HL-60 (cell line): ENCODE data around the gene GGA1.
A peak's percentile ranks its signal among the peaks of the same experiment; 100 is the strongest.

Experiments
- DNase-seq, 2 experiments: peaks; one replicate each; pipeline ENCODE4 v3.0.0-alpha.2; 2010 to 2020; ENCODE audit warnings: low read depth in 1 of 2, low spot score in 1 of 2
- H3K27ac ChIP-seq: fragments of 250-450 bp; sonication (Bioruptor Pico); replicated peaks from 2 replicates; pipeline ENCODE4 v1.5.1; 2020; ENCODE audit warnings: mild to moderate bottlenecking, moderate library complexity
- H3K27me3 ChIP-seq: fragments of 250-450 bp; sonication (Bioruptor Pico); 2 replicates; pipeline ENCODE4 v1.5.1; 2021; ENCODE audit warnings: mild to moderate bottlenecking, moderate library complexity; ENCODE audit not compliant: insufficient read depth, poor library complexity, severe bottlenecking
- H3K4me3 ChIP-seq: replicated peaks from 2 replicates; pipeline ENCODE4 v1.5.1; 2011; ENCODE audit warnings: mild to moderate bottlenecking, control low read depth, low read length; ENCODE audit not compliant: insufficient read depth
- CTCF ChIP-seq: IDR thresholded peaks from one replicate; pipeline ENCODE4 v1.5.1; 2011; ENCODE audit warnings: low read length, control low read depth, inconsistent platforms; ENCODE audit not compliant: insufficient read depth
- GABPA ChIP-seq: IDR thresholded peaks from 2 replicates; pipeline ENCODE4 v1.6.1; 2012; ENCODE audit warnings: low read depth
- POLR2AphosphoS5 ChIP-seq: IDR thresholded peaks from 2 replicates; pipeline ENCODE4 v1.6.1; 2012; ENCODE audit warnings: low read depth
- REST ChIP-seq: IDR thresholded peaks from 2 replicates; pipeline ENCODE4 v1.6.1; 2012; ENCODE audit warnings: low read depth; ENCODE audit not compliant: insufficient replicate concordance
- SPI1 ChIP-seq: IDR thresholded peaks from 2 replicates; pipeline ENCODE4 v1.6.1; 2012; ENCODE audit warnings: low read depth, mild to moderate bottlenecking, borderline replicate concordance

GGA1 gene

GRCh38 chr22:37610480-37611129, 2.0 kb downstream of the GGA1 start:
- Histone ChIP-seq H3K27ac (peak overlapping the region; percentile 93), H3K27me3 (no peaks in the 10 kb centered on the region), H3K4me3 (no peak overlapping the region; the same call in 1 of the 2 replicates)
- TF ChIP-seq POLR2AphosphoS5 (no peak), SPI1 (peak; percentile 75)
- peak; percentile 60 to 63 for DNase-seq

- H3K27ac ChIP-seq = no peak overlapping the region
- no peaks in the 10 kb centered on the region for H3K27me3 ChIP-seq
- no peak for DNase-seq
- no peak overlapping the region for H3K4me3 ChIP-seq
- TF ChIP-seq REST (no peak), GABPA (no peak), POLR2AphosphoS5 (no peak), CTCF (no peak), SPI1 (no peak)
Observed at GRCh38 chr22:37611207-37611606, 2.6 kb downstream of the GGA1 start.

- DNase-seq = no peak
- Histone ChIP-seq H3K4me3 (no peak overlapping the region), H3K27ac (no peak overlapping the region), H3K27me3 (no peaks in the 10 kb centered on the region)
- TF ChIP-seq GABPA (no peak), SPI1 (no peak)
Observed at GRCh38 chr22:37616201-37617083, 7.8 kb downstream of the GGA1 start.

GRCh38 chr22:37617431-37617830, 8.8 kb downstream of the GGA1 start:
- no peaks in the 10 kb centered on the region for H3K27me3 ChIP-seq
- no peak for DNase-seq
- no peak overlapping the region for H3K27ac ChIP-seq
- no peak overlapping the region for H3K4me3 ChIP-seq
- TF ChIP-seq GABPA = no peak
- TF ChIP-seq REST = no peak
- TF ChIP-seq SPI1 = no peak
- TF ChIP-seq CTCF = no peak
- no peak for TF ChIP-seq POLR2AphosphoS5
